ENCODE measurements around the gene IQSEC1. TPM values are rescaled to one million over a fixed set of nuclear protein-coding genes. Genes with fewer than 3 reads are reported as not detected.

Gene IQSEC1
- total RNA-seq, 1 donor from 2014 or later: 29.5 TPM

DNA sequence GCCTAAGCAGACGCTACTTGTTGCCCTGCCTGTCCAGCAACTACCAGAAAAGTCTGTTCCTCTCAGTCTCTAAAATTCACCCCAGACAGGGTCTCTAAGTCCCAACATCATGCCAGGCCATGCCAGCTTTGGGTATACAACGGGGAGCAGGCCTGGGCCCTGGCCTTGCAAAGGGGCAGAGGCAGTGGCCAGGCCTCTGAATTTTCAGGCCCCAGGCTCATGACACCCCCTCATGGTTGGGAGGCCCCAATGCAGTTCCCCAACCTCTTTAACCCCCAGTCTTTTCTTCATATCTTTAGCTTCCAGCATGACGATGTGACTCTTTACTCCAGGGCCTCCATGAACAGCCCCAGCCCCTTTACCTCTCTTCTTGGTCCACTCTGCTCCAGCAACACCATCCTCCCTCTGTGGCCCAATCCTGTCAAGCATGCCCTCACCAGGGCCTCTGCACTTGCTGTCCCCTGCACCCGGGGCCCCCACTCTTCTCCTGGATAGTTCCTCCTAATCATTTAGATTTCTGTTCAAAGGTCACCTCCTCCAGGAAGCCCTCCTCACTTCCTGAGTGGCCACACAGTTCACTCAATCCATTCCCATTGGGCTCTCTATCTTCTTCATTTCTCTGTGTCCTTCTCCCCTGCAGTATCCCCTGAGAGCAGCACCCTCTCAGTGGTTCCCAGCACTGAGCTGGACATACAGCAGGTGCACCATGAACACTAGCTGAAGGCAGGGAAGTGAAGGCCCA lies 4.8 kb downstream of the IQSEC1 start:
- no peak overlapping the region for H3K27ac ChIP-seq (ENCODE audit: low read depth, low read length)
- no peak overlapping the region for H2AFZ ChIP-seq (ENCODE audit: low read depth, low read length)
- H3K4me3 Mint-ChIP-seq (ENCODE audit: unreplicated experiment): no peak overlapping the region
- H3K4me1 Mint-ChIP-seq (ENCODE audit: low read depth, unreplicated experiment): peaks cover 14% of the 10 kb centered on the region
- no peaks in the 10 kb centered on the region for H3K36me3 ChIP-seq (ENCODE audit: insufficient read depth, low read length)
- H3K4me2 ChIP-seq (ENCODE audit: low read length): no peak overlapping the region
- H3K9me3 ChIP-seq (ENCODE audit: insufficient read depth, low read depth, low read length): no peaks in the 10 kb centered on the region
- H4K20me1 ChIP-seq (ENCODE audit: insufficient read depth, low read length): no peaks in the 10 kb centered on the region
- H3K79me2 ChIP-seq (ENCODE audit: insufficient read depth, low read length): no peaks in the 10 kb centered on the region
- no peak overlapping the region for H3K9ac ChIP-seq (ENCODE audit: low read length)
- H3K4me3 ChIP-seq (ENCODE audit: insufficient read depth, low read depth, low read length): no peak overlapping the region
- H3K27me3 ChIP-seq (ENCODE audit: insufficient read depth, low read length): peaks cover 3% of the 10 kb centered on the region
- H3K27ac Mint-ChIP-seq (ENCODE audit: unreplicated experiment): no peak overlapping the region
- peaks cover 6% of the 10 kb centered on the region for H3K4me1 ChIP-seq (ENCODE audit: insufficient read depth, low read length)
- DNase-seq (ENCODE audit: low read depth): no peak
- no peak for TF ChIP-seq EZH2 (IDR thresholded peaks at IDR 0.05; ENCODE audit: insufficient read depth, low read length)
- TF ChIP-seq, protein P1, sequence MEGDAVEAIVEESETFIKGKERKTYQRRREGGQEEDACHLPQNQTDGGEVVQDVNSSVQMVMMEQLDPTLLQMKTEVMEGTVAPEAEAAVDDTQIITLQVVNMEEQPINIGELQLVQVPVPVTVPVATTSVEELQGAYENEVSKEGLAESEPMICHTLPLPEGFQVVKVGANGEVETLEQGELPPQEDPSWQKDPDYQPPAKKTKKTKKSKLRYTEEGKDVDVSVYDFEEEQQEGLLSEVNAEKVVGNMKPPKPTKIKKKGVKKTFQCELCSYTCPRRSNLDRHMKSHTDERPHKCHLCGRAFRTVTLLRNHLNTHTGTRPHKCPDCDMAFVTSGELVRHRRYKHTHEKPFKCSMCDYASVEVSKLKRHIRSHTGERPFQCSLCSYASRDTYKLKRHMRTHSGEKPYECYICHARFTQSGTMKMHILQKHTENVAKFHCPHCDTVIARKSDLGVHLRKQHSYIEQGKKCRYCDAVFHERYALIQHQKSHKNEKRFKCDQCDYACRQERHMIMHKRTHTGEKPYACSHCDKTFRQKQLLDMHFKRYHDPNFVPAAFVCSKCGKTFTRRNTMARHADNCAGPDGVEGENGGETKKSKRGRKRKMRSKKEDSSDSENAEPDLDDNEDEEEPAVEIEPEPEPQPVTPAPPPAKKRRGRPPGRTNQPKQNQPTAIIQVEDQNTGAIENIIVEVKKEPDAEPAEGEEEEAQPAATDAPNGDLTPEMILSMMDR (IDR thresholded peaks at IDR 0.05; ENCODE audit: insufficient read depth, low read depth, low read length): no peak
- peaks cover 26% of the 10 kb centered on the region for H3K27me3 Mint-ChIP-seq (ENCODE audit: low read depth, unreplicated experiment)
- H3K9me3 Mint-ChIP-seq (ENCODE audit: unreplicated experiment): no peaks in the 10 kb centered on the region
- no peak for FAIRE-seq
- H3K36me3 Mint-ChIP-seq (ENCODE audit: low read depth, unreplicated experiment): peaks cover 2% of the 10 kb centered on the region

- DNase-seq (ENCODE audit: low read depth) (no peak), FAIRE-seq (no peak)
- H3K9me3 Mint-ChIP-seq (ENCODE audit: unreplicated experiment): no peaks in the 10 kb centered on the region
- Histone ChIP-seq H3K4me1 (ENCODE audit: insufficient read depth, low read length) (peaks cover 6% of the 10 kb centered on the region), H3K27me3 (ENCODE audit: insufficient read depth, low read length) (peaks cover 2% of the 10 kb centered on the region), H3K4me3 (ENCODE audit: insufficient read depth, low read depth, low read length) (no peak overlapping the region), H2AFZ (ENCODE audit: low read depth, low read length) (no peak overlapping the region), H4K20me1 (ENCODE audit: insufficient read depth, low read length) (no peaks in the 10 kb centered on the region), H3K27ac (ENCODE audit: low read depth, low read length) (no peak overlapping the region), H3K9ac (ENCODE audit: low read length) (no peak overlapping the region), H3K79me2 (ENCODE audit: insufficient read depth, low read length) (no peaks in the 10 kb centered on the region), H3K9me3 (ENCODE audit: insufficient read depth, low read depth, low read length) (no peaks in the 10 kb centered on the region), H3K36me3 (ENCODE audit: insufficient read depth, low read length) (no peaks in the 10 kb centered on the region), H3K4me2 (ENCODE audit: low read length) (no peak overlapping the region)
- no peak overlapping the region for H3K4me3 Mint-ChIP-seq (ENCODE audit: unreplicated experiment)
- H3K4me1 Mint-ChIP-seq (ENCODE audit: low read depth, unreplicated experiment): peaks cover 12% of the 10 kb centered on the region
- peaks cover 27% of the 10 kb centered on the region for H3K27me3 Mint-ChIP-seq (ENCODE audit: low read depth, unreplicated experiment)
- peaks cover 2% of the 10 kb centered on the region for H3K36me3 Mint-ChIP-seq (ENCODE audit: low read depth, unreplicated experiment)
- TF ChIP-seq, protein P1 (IDR thresholded peaks at IDR 0.05; ENCODE audit: insufficient read depth, low read depth, low read length): no peak
- no peak for TF ChIP-seq EZH2 (IDR thresholded peaks at IDR 0.05; ENCODE audit: insufficient read depth, low read length)
- no peak overlapping the region for H3K27ac Mint-ChIP-seq (ENCODE audit: unreplicated experiment)
These were observed 5.5 kb downstream of the IQSEC1 start for GRCh38 chr3:13067778-13068177.

GRCh38 chr3:13066834-13067233 lies 6.4 kb downstream of the IQSEC1 start:
- H3K27ac Mint-ChIP-seq (ENCODE audit: unreplicated experiment): no peak overlapping the region

More at GRCh38 chr3:13066834-13067233, 6.4 kb downstream of the IQSEC1 start:
- Histone ChIP-seq H2AFZ (ENCODE audit: low read depth, low read length) (no peak overlapping the region), H3K4me1 (ENCODE audit: insufficient read depth, low read length) (no peaks in the 10 kb centered on the region), H3K27ac (ENCODE audit: low read depth, low read length) (no peak overlapping the region), H3K27me3 (ENCODE audit: insufficient read depth, low read length) (no peaks in the 10 kb centered on the region), H3K4me3 (ENCODE audit: insufficient read depth, low read depth, low read length) (no peak overlapping the region), H3K9ac (ENCODE audit: low read length) (no peak overlapping the region), H3K79me2 (ENCODE audit: insufficient read depth, low read length) (no peaks in the 10 kb centered on the region), H4K20me1 (ENCODE audit: insufficient read depth, low read length) (no peaks in the 10 kb centered on the region), H3K36me3 (ENCODE audit: insufficient read depth, low read length) (no peaks in the 10 kb centered on the region), H3K4me2 (ENCODE audit: low read length) (no peak overlapping the region), H3K9me3 (ENCODE audit: insufficient read depth, low read depth, low read length) (no peaks in the 10 kb centered on the region)
- peaks cover 2% of the 10 kb centered on the region for H3K36me3 Mint-ChIP-seq (ENCODE audit: low read depth, unreplicated experiment)
- FAIRE-seq: no peak
- no peak for DNase-seq (ENCODE audit: low read depth)
- peaks cover 12% of the 10 kb centered on the region for H3K4me1 Mint-ChIP-seq (ENCODE audit: low read depth, unreplicated experiment)
- H3K9me3 Mint-ChIP-seq (ENCODE audit: unreplicated experiment): no peaks in the 10 kb centered on the region
- H3K4me3 Mint-ChIP-seq (ENCODE audit: unreplicated experiment): no peak overlapping the region
- TF ChIP-seq, protein P1 (IDR thresholded peaks at IDR 0.05; ENCODE audit: insufficient read depth, low read depth, low read length): no peak
- TF ChIP-seq EZH2 (IDR thresholded peaks at IDR 0.05; ENCODE audit: insufficient read depth, low read length): no peak
- H3K27me3 Mint-ChIP-seq (ENCODE audit: low read depth, unreplicated experiment): peaks cover 30% of the 10 kb centered on the region
